RPMI8226 (cell line): ENCODE measurements around the gene C16orf86.
A peak's percentile ranks its signal among the peaks of the same experiment; 100 is the strongest.
"Not testable (repeated sequence)": the region's sequence is repeated elsewhere in the genome, so short reads cannot be mapped to it uniquely, and the experiment has no call there.

ENCODE experiments used
- DNase-seq: peaks from one replicate; pipeline ENCODE4 v3.0.0-alpha.2; 2015

C16orf86 gene

DNA sequence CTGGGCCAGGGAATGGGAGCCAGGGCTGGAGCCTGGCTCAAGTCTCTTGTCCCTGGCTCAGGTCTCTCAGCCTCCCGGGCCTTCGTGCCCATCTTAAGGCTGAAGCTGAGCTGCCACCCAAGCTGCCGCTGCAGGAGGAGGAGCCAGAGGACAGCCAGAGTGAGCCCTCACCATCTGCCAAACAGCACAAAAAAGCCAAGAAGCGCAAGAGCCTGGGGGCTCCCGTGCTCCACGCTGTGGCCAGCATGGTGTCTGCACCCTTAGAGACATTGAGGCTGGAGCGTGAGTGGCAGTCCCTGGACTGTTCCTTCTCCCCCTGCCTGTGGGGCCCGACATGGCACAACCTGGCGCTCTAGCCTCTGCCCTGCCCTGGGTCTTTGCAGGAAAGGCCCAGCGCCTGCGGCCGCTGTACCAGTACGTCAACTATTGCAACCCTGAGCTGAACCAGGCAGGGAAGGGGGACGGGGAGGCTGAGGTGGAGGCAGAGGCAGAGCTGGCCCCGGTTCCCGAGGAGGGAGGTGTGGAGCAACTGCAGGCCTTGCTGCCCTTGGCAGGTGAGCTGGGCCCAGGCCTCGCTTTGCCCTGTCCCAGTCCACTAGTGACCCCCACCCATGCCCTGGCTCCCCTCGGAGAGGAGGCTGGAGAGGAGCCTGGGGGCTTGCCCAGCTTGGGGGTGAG lies 1.3 kb downstream of the C16orf86 start:
- DNase-seq: peak; percentile 99

DNA sequence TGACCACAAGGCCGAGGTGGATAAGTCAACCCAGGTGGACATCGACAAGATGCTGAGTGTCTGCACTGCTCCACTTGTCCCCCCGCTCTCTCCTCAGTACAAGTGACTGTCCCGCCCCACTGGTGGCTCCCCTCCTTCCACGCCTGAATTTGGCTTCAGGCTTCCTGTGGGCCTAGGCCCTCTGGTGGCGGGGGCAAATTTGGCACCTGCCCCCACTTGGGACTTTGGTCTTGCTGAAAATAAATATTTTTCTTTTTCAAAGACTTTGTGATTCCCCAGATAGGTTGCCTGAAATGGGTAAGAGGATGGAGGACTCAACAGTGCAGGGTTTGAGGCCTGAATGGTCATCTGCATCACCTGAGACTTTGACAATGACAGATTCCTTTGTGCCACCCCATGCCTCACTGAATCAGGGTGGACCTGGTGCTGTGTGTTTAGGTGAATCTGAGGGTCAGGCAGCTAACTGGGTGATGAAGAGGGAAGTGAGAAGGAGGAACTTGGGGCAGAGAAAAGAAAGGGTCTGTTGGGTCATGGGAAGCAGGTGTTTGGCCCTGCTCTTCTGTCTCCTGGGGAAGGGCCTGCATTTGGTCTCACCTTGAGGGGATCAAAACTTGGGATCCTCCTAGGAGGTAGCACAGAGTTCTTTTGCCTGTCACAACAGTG lies 2.0 kb downstream of the C16orf86 start:
- DNase-seq: peak; percentile 48

DNA sequence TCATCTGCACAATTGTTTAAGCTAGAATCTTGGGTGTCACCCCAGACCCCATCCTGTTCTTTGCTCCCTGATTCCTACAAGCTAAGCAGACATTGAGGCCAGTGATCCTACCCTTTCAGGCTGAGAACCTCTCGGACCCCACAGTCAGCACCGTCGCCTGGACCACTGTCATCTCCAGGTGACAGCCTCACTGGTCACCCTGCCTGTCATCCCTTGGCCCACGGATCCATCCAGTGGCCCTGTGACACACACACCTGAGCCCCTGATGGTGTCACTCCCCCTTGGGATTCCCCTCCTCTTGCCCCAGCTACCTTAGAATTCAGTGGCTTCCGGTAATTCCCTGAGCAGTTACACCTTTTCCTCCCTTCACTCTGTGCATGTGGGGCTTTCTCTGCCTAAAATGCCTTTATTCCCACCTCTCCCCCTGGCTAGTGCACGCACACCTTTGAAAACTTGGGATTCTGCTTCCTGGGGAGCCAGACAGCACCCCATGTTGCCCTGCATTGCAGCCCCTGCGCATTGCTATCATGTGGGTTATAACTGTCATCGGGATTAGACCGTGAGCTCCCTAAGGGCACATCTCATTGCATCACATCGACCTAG lies 3.0 kb downstream of the C16orf86 start:
- no peak for DNase-seq

DNA sequence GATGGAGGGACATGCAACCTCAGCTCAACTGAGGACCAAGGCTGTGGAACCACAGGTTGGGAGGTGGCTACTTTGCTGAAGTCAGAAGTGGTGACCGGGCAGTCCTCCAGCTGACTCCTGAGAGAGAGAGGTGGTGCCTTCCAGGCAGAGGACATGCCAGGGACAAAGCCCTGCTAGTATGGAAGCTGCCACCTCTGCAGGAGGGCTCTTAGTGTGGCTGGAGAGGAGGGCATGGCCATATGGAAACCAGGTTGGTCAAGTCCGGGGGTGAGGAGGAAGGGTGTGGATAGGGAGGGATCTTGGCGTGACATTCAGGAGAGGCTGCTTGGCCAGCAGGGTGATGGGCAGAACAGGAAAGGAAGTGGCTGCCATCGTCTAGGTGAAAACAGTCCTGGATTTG lies 5.7 kb downstream of the C16orf86 start:
- DNase-seq: no peak

GRCh38 chr16:67672739-67673662 lies 6.4 kb downstream of the C16orf86 start:
- DNase-seq: peak; percentile 73

DNA sequence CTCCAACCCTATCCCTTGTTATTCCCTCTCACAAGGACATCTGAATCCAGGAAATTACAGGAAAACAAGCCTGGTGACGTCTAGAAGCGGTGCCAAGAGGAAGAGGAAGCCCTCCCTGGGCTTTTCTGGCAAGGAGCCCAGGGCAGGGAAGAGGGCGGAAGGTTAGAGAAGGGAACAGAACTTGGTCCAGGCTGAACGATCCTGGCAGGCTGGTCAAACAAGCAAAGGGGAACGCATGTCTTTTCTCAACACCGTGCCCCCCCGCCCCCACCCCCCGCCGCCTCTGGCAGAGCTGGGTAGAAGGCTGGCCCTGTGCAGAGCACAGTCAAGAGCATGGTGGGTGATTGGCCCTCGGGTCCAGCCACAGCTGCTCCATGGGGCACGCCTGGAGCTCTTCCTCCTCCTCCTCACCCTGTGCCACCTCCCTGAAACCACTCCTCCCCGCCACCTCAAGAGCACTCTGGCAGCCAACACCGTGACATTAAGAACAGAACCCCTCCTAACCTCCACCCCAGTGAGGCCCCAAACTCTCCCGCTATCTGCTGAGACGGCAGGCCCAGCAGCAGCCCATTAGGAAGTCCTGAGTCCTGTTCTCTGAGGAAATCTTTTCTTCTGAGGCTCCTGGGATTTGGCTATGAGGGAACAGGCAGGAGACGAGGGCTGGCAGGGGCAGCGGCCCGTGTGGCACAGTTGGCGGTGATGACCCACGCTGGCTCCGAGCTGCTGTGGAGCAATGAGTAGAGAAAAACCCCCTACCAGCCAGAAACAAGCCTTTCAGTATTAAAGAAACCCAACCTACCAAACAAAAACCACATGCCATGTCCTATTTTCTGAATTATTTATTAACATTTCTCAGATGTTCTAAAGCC lies 7.3 kb downstream of the C16orf86 start:
- DNase-seq: no peak

DNA sequence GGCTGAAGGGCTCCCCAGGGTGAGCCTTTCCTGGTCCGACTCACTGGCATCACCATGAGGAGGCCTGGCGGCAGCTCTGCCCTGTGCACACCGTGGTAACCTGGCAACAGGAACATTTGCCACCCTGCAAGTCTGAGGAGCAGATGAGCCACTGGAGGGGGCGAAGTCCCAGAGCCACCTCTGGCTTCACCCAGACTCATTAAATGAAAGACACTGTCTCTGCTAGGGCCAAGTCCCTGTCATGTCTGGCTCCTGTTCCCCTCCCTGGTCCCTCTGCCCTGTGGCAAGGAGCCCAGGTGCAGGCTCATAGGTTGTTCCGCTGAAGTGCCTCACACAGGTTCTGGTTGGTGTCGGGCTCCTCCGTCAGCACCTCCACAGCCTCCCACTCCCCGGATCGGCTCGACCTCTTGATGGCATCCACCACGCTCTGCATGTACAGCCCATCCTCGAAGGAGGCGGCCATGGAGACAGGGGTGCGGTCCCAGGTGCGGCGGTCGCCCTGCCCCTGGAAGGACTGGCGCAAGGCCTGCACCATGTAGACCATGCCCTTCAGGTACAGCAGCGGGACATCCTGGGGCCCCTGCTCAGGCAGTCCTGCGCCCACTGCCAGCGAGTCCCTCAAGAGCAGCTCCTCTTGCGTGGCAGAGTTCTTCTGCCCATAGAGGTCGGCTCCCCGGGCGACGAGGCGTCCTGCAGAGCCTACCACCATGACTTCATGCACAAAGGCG lies 8.4 kb downstream of the C16orf86 start:
- no peak for DNase-seq

DNA sequence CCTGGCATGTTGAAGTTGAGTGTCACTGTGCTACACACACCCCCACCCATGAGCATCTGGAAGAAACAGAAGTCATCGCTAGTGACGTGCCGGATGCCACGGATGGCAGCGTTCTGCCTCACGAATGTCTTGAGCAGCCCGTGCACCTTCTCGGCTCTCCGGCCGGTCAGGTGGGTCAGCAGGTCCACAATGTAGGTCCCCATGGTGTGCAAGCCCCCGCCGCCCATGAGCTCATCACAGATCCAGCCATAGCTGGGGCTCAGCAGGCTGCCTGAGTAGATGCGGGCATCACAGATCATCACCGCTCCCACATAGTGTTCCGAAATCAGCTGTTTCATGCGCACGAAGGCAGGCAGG lies 8.9 kb downstream of the C16orf86 start:
- DNase-seq: no peak

DNA sequence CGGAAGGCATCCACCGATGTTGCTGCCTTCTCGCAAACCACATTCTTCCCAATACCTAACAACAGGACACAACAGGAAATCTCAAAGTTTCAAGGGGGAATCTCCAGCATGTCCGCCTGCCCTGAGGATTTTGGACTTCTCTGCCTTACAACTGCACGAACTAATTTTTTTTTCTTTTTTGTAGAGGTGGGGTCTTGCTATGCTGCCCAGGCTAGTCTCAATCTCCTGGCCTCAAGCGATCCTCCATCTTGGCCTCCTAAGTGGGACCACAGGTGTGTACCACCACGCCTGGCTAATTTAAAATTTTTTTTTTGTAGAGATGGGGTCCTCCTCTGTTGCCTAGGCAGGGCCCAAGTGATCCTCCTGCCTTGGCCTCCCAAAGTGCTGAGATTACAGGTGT lies 9.4 kb downstream of the C16orf86 start:
- DNase-seq: no peak

GRCh38 chr16:67676516-67676915 lies 9.9 kb downstream of the C16orf86 start:
- no peak for DNase-seq

DNA sequence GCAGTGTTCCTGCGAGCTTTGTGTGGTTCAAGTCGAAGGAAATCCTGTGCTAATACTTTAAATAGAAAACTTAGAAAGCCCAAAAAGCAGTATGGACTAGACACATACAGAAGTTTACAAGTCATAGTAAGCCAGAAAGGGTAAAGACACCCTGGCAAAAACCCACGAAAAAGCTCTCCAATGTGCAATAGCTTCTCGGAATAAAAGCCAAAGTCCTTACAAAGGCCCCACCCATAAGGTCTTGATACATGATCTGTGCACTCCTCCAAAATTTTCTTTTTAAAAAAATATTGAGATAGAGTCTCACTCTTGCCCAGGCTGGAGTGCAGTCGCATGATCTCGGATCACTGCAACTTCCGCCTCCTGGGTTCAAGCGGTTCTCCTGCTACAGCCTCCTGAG lies 10.3 kb downstream of the C16orf86 start:
- no peak for DNase-seq

DNA sequence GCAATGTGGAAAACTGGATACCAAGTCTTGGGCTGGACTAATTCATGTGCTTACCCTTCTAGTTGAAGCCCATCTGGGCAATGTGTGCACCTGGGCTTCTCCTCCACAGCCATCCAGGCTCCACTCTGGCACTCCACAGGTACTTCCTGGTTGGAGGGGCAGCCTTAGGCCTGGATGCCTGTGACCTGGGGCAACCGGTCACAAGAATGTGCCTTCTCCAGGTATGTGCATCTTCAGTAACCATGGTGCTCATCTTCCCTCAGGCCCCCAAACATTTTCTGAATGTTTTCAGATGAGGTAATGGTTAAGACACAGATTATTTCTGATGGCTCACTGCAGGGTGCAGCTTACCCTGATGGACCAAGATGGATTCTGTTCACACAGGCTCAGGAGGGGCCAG lies 11.1 kb downstream of the C16orf86 start:
- no peak for DNase-seq

DNA sequence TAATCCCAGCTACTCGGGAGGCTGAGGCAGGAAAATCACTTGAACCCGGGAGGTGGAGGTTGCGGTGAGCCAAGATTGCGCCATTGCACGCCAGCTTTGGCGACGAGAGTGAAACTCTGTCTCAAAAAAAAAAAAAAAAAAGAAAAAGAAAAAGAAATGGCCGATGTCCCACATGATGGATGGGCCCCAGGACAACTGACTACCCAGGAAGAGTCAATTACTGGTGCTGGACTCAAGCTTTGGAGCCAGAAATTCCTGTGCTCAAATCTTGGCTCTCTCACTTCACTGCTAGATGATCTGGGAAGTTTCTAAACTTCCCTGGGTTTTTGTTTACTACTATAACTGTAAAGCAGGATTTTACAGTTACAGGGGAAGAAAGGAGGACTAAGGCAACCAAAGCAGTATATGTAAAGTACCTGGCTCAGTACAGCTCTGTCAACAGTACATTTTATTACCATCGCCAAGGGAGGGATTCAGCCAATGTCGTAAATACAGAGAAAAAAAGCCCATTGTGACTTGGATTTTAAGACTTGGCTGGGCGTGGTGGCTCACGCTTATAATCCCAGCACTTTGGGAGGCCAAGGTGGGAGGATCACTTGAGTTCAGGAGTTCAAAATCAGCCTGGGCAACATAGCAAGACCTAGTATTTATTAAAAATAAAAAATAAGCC lies 11.9 kb downstream of the C16orf86 start:
- no peak for DNase-seq

- DNase-seq: no peak
Measured at GRCh38 chr16:67679935-67680897, 13.6 kb downstream of the C16orf86 start.

GRCh38 chr16:67683767-67684166 lies 17.2 kb downstream of the C16orf86 start:
- no peak for DNase-seq

DNA sequence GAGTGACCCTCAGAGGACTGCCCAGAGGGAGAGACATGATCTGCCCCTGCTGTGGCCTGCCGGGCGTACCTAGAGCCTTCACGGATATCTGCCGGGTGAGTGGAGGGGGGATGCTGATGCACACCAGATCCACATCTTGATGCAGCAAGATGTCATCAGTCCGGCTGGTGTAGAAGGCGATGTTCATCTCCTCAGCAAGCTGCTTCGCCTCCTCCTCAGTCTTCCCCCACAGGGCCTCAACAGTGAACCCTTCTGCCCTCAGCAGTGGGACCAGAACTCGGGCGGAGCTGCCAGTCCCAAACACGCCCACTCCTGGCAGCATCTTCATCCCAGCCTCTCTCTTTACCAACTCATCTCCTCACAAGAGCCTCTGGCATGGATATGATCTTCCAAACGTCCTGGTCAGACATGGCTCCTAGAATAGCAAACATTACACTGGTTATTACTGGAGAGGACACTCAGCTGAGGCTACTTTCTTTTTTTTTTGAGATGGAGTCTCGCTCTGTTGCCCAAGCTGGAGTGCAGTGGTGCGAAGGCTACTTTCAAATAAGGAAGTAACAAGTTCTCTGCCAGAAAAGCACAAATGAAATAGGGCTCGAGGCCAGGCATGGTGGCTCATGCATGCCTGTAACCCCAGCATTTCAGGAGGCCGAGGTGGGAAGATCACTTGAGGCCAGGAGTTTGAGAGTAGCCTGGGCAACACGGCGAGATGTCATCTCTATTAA lies 18.9 kb downstream of the C16orf86 start:
- no peak for DNase-seq

DNA sequence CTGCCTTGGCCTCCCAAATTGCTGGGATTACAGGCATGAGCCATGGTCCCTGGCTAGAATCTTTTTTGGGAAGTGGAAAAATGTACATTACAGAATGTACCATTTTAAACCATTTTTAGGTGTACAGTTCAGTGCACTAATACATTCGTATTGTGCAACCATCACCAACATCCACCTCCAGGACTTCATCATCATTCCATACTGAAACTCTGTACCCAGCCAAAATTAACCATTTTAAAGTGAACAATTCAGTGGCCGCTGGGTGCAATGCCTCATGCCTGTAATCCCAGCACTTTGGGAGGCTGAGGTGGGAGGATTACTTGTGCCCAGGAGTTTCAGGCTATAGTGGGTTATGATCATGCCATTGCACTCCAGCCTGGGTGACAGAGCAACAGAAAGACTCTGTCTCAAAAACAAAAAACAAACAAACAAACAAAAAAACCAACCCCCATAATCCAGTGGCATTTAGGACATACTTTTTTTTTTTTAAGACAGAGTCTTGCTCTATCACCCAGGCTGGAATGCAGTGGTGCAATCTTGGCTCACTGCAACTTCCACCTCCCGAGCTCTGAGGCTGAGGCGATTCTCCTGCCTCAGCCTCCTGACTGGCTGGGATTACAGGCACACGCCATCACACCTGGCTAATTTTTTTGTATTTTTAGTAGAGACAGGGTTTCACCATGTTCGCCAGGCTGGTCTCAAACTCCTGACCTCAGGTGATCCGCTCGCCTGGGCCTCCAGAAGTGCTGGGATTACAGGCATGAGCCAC lies 27.1 kb downstream of the C16orf86 start:
- DNase-seq: not testable (repeated sequence)

GRCh38 chr16:67694611-67695010 lies 28.0 kb downstream of the C16orf86 start:
- no peak for DNase-seq
